HEK293 (cell line): ENCODE data around the gene ITSN2.

Experiments
- BCL11A ChIP-seq: fragments of 450-650 bp; formaldehyde crosslinking; IDR thresholded peaks from 2 replicates; pipeline ENCODE4 v1.5.1; 2016; ENCODE audit warnings: low read depth, missing biosample characterization, missing genetic modification characterization
- HOXA7 ChIP-seq: sonication (generic); formaldehyde crosslinking; IDR thresholded peaks from 2 replicates; pipeline ENCODE4 v1.8.1; 2022; ENCODE audit warnings: missing genetic modification reagents, borderline replicate concordance
- INSM2 ChIP-seq: fragments of 450-650 bp; formaldehyde crosslinking; IDR thresholded peaks from 2 replicates; pipeline ENCODE4 v1.5.1; 2016; ENCODE audit warnings: missing biosample characterization, missing genetic modification characterization
- OSR2 ChIP-seq: fragments of 450-650 bp; formaldehyde crosslinking; IDR thresholded peaks from 2 replicates; pipeline ENCODE4 v1.5.1; 2016; ENCODE audit warnings: missing biosample characterization, missing genetic modification characterization
- ZNF121 ChIP-seq: fragments of 450-650 bp; formaldehyde crosslinking; IDR thresholded peaks from 2 replicates; pipeline ENCODE4 v1.5.1; 2016; ENCODE audit warnings: missing biosample characterization, missing genetic modification characterization
- ZNF239 ChIP-seq: fragments of 450-650 bp; formaldehyde crosslinking; IDR thresholded peaks from 2 replicates; pipeline ENCODE4 v1.5.1; 2016; ENCODE audit warnings: missing biosample characterization, missing genetic modification characterization
- ZNF280C ChIP-seq: fragments of 450-650 bp; formaldehyde crosslinking; IDR thresholded peaks from 2 replicates; pipeline ENCODE4 v1.5.1; 2016; ENCODE audit warnings: missing biosample characterization, missing genetic modification characterization
- ZNF335 ChIP-seq: fragments of 450-650 bp; formaldehyde crosslinking; conservative IDR thresholded peaks from 2 replicates; pipeline ENCODE4 v1.5.1; 2016; ENCODE audit warnings: missing biosample characterization, missing genetic modification characterization
- ZNF391 ChIP-seq: fragments of 450-650 bp; formaldehyde crosslinking; IDR thresholded peaks from 2 replicates; pipeline ENCODE4 v1.5.1; 2016; ENCODE audit warnings: low read depth, missing biosample characterization, missing genetic modification characterization, borderline replicate concordance
- ZNF555 ChIP-seq: fragments of 450-650 bp; formaldehyde crosslinking; conservative IDR thresholded peaks from 2 replicates; pipeline ENCODE4 v1.5.1; 2017; ENCODE audit warnings: missing biosample characterization, mild to moderate bottlenecking, missing genetic modification characterization, inconsistent platforms
- ZNF571 ChIP-seq: fragments of 450-650 bp; formaldehyde crosslinking; IDR thresholded peaks from 2 replicates; pipeline ENCODE4 v1.5.0; 2017; ENCODE audit warnings: missing biosample characterization, missing genetic modification characterization
- ZNF76 ChIP-seq: fragments of 450-650 bp; formaldehyde crosslinking; IDR thresholded peaks from 2 replicates; pipeline ENCODE4; 2016; ENCODE audit warnings: low read depth, missing biosample characterization, missing genetic modification characterization, borderline replicate concordance

GRCh38 chr2:24158131-24158530 is 202.2 kb downstream of the ITSN2 start:
- TF ChIP-seq BCL11A (tag by site-specific recombination) (no peak), ZNF571 (tag by site-specific recombination) (no peak), OSR2 (tag by site-specific recombination) (no peak), ZNF76 (tag by site-specific recombination) (no peak), INSM2 (tag by site-specific recombination) (no peak), HOXA7 (CRISPR knock-in tag) (no peak), ZNF280C (no peak), ZNF335 (tag by site-specific recombination) (no peak), ZNF239 (tag by site-specific recombination) (no peak), ZNF555 (tag by site-specific recombination) (no peak), ZNF391 (tag by site-specific recombination) (no peak), ZNF121 (tag by site-specific recombination) (no peak)
